Measurements from ENCODE around the gene CHST10. TPM values are rescaled to one million over a fixed set of nuclear protein-coding genes. Genes with fewer than 3 reads are reported as not detected.

The CHST10 gene
- total and polyA plus RNA-seq, 7 donors = 3.1 to 6.3 (median 4.4) TPM

GRCh38 chr2:100451734-100452133 lies 34.3 kb upstream of the CHST10 start:
- DNase-seq = no peak
- intact Hi-C loops (cut with DNase I) = no loop called here

DNA sequence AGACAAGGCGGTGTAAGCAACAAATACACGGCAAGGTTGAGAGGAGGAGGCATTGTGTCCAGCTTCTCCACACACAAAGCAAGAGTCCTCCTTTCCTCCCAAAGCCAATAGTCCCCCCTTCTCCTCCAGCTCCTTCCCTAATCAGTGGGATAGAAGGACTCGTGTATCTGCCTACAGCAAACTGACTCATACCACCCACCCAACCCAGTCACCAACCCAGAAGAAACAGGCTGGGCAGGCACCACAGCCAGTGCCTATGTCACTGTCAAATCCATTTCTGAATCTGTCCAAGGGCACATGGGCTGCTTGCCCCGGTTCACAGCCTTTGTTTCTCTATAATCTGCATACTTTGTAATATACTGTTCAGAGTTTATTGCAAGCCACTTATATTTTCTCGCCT lies 33.6 kb upstream of the CHST10 start:
- intact Hi-C loops (cut with DNase I) = no loop called here
- Histone ChIP-seq H3K36me3 (ENCODE audit: insufficient read depth in 1 of 2, low read depth in 1 of 2) (no peaks in the 10 kb centered on the region), H3K4me3 (no peak overlapping the region), H3K4me1 (no peaks in the 10 kb centered on the region), H3K27ac (no peak overlapping the region), H3K27me3 (ENCODE audit: insufficient read depth in 3 of 3, low read length in 2 of 3) (no peaks in the 10 kb centered on the region), H3K9me3 (no peaks in the 10 kb centered on the region)
- no peak for TF ChIP-seq CTCF (IDR thresholded peaks at IDR 0.05)
- DNase-seq (no peak), ATAC-seq (no peak)
- 76 to 79% (median 78%) methylated on average over 5 of the region's 5 CpGs for WGBS, 3 donors

More at GRCh38 chr2:100451734-100452133, 34.3 kb upstream of the CHST10 start:
- no peak overlapping the region for H3K27ac ChIP-seq
- H3K4me3 ChIP-seq = no peak overlapping the region
- TF ChIP-seq CTCF (IDR thresholded peaks at IDR 0.05) = no peak
- no peaks in the 10 kb centered on the region for H3K4me1 ChIP-seq
- no peaks in the 10 kb centered on the region for H3K27me3 ChIP-seq (ENCODE audit: insufficient read depth in 3 of 3, low read length in 2 of 3)
- H3K9me3 ChIP-seq = no peaks in the 10 kb centered on the region
- no peaks in the 10 kb centered on the region for H3K36me3 ChIP-seq (ENCODE audit: insufficient read depth in 1 of 2, low read depth in 1 of 2)
- no peak for ATAC-seq

- ATAC-seq = no peak
- H3K27me3 ChIP-seq (ENCODE audit: insufficient read depth in 3 of 3, low read length in 2 of 3) = no peaks in the 10 kb centered on the region
- H3K36me3 ChIP-seq (ENCODE audit: insufficient read depth in 1 of 2, low read depth in 1 of 2) = no peaks in the 10 kb centered on the region
- intact Hi-C loops (cut with DNase I) = no loop called here
- DNase-seq = no peak
- H3K27ac ChIP-seq = no peak overlapping the region
- no peak overlapping the region for H3K4me3 ChIP-seq
- no peaks in the 10 kb centered on the region for H3K4me1 ChIP-seq
- no peak for TF ChIP-seq CTCF (IDR thresholded peaks at IDR 0.05)
- WGBS, 3 donors = 64 to 66% (median 64%) methylated on average over 2 of the region's 2 CpGs
- H3K9me3 ChIP-seq = no peaks in the 10 kb centered on the region
Observed at GRCh38 chr2:100446696-100447095, 29.2 kb upstream of the CHST10 start.

GRCh38 chr2:100437751-100438150 lies 20.3 kb upstream of the CHST10 start:
- H3K4me3 ChIP-seq = no peak overlapping the region
- no peak for TF ChIP-seq CTCF (IDR thresholded peaks at IDR 0.05)
- H3K4me1 ChIP-seq = no peaks in the 10 kb centered on the region
- intact Hi-C loops (cut with DNase I) = no loop called here
- 68 to 78% (median 76%) methylated on average over 8 of the region's 8 CpGs for WGBS, 3 donors
- no peak for ATAC-seq
- DNase-seq = no peak
- H3K27ac ChIP-seq = no peak overlapping the region
- H3K27me3 ChIP-seq (ENCODE audit: insufficient read depth in 3 of 3, low read length in 2 of 3) = no peaks in the 10 kb centered on the region
- no peaks in the 10 kb centered on the region for H3K9me3 ChIP-seq
- H3K36me3 ChIP-seq (ENCODE audit: insufficient read depth in 1 of 2, low read depth in 1 of 2) = no peaks in the 10 kb centered on the region

GRCh38 chr2:100429726-100430125 lies 12.3 kb upstream of the CHST10 start:
- H3K36me3 ChIP-seq (ENCODE audit: insufficient read depth in 1 of 2, low read depth in 1 of 2) = no peaks in the 10 kb centered on the region
- H3K27me3 ChIP-seq (ENCODE audit: insufficient read depth in 3 of 3, low read length in 2 of 3) = no peaks in the 10 kb centered on the region
- H3K4me3 ChIP-seq = no peak overlapping the region
- no peak for ATAC-seq
- no peaks in the 10 kb centered on the region for H3K4me1 ChIP-seq
- DNase-seq = no peak
- no peak for TF ChIP-seq CTCF (IDR thresholded peaks at IDR 0.05)
- intact Hi-C loops (cut with DNase I) = loop anchor here in 1 of 2 donors (10.0 kb wide), 1 partner anchor 135 kb away; the partner anchor contains the start of gene PDCL3
- 63 to 83% (median 73%) methylated on average over 1 of the region's 1 CpG for WGBS, 3 donors
- no peak overlapping the region for H3K27ac ChIP-seq
- no peaks in the 10 kb centered on the region for H3K9me3 ChIP-seq

All from psoas muscle (tissue), 8 donors.